ENCODE data around the gene GNPDA1.

DNA sequence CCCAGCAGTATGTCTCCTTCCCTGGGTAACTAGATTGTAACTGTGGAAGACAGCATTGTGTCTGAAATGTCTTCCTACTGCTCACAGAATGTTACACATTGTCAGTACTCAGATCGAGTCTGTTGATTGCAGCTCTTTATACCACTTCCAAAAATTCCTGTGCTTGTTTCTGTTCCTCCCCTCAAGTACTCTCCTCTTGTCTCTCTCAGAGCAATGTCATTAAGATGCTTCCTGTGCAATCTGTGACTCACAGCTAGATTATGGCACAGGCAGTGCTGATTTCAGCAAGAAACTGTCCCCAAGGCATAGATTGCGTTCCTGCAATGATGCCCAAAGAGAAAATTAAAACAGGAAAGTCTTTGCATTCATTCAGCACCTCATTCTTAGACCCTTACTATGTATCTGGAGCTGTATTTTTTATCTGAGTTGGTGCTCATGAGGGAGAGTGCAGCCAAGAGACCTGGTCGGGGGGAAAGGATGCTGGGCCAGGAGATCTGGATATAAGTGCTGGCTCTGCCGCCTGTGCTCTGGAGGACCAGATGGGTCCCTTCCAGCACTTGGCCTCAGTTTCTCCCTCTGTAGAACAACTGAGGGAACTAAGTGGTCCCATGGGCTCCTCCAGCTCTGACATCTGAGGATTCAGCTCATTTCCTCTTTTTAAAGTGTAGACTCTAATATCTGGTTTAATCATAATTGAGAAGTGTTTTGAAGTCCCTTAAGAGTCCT is 40.8 kb upstream of the GNPDA1 start:
- TF ChIP-seq, protein P1, sequence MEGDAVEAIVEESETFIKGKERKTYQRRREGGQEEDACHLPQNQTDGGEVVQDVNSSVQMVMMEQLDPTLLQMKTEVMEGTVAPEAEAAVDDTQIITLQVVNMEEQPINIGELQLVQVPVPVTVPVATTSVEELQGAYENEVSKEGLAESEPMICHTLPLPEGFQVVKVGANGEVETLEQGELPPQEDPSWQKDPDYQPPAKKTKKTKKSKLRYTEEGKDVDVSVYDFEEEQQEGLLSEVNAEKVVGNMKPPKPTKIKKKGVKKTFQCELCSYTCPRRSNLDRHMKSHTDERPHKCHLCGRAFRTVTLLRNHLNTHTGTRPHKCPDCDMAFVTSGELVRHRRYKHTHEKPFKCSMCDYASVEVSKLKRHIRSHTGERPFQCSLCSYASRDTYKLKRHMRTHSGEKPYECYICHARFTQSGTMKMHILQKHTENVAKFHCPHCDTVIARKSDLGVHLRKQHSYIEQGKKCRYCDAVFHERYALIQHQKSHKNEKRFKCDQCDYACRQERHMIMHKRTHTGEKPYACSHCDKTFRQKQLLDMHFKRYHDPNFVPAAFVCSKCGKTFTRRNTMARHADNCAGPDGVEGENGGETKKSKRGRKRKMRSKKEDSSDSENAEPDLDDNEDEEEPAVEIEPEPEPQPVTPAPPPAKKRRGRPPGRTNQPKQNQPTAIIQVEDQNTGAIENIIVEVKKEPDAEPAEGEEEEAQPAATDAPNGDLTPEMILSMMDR (conservative IDR thresholded peaks at IDR 0.05): no peak
- no peak for TF ChIP-seq EZH2 (IDR thresholded peaks at IDR 0.05; ENCODE audit: low read depth)
